Suprapubic skin (tissue), 3 donors: ENCODE data around the gene EFEMP2.

Experiments used
- EP300 ChIP-seq: sonication (generic); formaldehyde crosslinking; IDR thresholded peaks from one replicate; pipeline ENCODE4 v1.6.1; 2017; ENCODE audit warnings: antibody characterized with exemption
- POLR2A ChIP-seq, 2 donors: fragments of 450-650 bp; IDR thresholded peaks; one replicate each; pipeline ENCODE4 v1.6.1; 2017; ENCODE audit warnings: antibody characterized with exemption in 2 of 2, mild to moderate bottlenecking in 2 of 2, moderate library complexity in 2 of 2
- TF ChIP-seq, protein P1 (sequence below), 2 donors: fragments of 200-600 bp in 1 of 2; fragments of 450-650 bp in 1 of 2; sonication (generic) in 1 of 2; IDR thresholded peaks; one replicate each; pipeline ENCODE4 v1.5.1; 2016 to 2019; ENCODE audit warnings: antibody characterized with exemption in 2 of 2, mild to moderate bottlenecking in 1 of 2, moderate library complexity in 1 of 2

DNA sequence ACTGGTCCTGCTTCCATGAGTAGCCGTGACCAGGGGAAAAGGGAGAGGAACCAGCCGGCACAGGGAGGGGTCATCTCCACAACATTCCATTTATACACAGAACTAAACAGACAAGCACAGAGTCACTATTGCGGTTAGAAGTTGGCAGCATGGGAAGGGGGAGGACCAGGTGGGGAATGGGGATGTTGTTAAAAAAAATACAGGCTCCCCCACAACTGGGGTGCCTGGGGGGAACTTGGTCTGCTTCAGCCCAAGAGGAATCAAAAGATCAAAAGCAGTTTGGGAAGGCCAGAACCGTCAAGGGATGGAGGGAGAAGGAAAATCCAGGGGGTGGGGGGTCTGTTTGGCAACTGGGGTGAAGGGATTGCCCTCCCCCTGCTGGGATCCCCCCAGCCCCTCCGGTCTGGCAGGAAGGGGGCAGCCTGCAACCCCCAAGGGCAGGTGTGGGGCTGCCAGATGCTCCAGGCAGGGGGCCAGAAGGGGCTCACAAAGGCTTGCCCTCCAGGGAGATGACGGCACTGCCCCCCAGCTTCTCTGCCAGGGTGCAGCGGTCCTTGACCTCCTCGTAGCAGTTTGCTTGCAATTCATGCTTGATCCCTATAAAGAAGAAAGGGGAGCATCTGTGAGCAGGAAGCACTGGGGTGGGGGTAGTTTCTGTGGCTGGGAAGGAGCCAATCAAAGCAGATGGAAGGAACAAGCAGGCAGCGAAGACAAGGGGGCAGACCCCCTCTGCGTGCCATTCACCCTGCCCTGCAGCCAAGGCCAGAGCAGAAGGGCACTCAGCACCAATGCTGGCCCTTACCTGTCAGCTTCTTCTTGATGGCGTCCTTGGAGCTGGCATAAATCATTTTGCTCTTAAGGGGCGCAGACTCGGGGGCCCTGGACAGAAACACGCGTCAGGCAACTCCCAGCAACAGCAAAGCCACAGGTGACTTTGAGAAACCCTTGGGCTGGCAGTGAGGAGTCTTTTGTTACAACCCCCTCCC, 17.5 kb downstream of the EFEMP2 start:
- TF ChIP-seq, protein P1, sequence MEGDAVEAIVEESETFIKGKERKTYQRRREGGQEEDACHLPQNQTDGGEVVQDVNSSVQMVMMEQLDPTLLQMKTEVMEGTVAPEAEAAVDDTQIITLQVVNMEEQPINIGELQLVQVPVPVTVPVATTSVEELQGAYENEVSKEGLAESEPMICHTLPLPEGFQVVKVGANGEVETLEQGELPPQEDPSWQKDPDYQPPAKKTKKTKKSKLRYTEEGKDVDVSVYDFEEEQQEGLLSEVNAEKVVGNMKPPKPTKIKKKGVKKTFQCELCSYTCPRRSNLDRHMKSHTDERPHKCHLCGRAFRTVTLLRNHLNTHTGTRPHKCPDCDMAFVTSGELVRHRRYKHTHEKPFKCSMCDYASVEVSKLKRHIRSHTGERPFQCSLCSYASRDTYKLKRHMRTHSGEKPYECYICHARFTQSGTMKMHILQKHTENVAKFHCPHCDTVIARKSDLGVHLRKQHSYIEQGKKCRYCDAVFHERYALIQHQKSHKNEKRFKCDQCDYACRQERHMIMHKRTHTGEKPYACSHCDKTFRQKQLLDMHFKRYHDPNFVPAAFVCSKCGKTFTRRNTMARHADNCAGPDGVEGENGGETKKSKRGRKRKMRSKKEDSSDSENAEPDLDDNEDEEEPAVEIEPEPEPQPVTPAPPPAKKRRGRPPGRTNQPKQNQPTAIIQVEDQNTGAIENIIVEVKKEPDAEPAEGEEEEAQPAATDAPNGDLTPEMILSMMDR (IDR thresholded peaks at IDR 0.05): no peak
- no peak for TF ChIP-seq POLR2A (IDR thresholded peaks at IDR 0.05)
- no peak for TF ChIP-seq EP300
